Right lobe of liver (tissue), 4 donors: ENCODE measurements around the gene ST8SIA4.

Experiments used
- CTCF ChIP-seq, 4 donors: fragments of 200-600 bp in 3 of 4; fragments of 450-650 bp in 1 of 4; IDR thresholded peaks; one replicate each; pipeline versions ENCODE4 v1.5.1 to v1.8.0; 2016 to 2022; ENCODE audit warnings: antibody characterized with exemption in 4 of 4, mild to moderate bottlenecking in 2 of 4
- POLR2A ChIP-seq: fragments of 450-650 bp; IDR thresholded peaks from one replicate; pipeline ENCODE4 v1.6.1; 2017; ENCODE audit warnings: antibody characterized with exemption, mild to moderate bottlenecking
- donor health status: DM: no; HTN: no; CAD: no.
- donor health status: DM: no; HTN: no; CAD: no.
- donor health status: DM: no; HTN: yes; CAD: no.

- no peak for TF ChIP-seq CTCF (IDR thresholded peaks at IDR 0.05)
- no peak for TF ChIP-seq POLR2A
These were observed 50.1 kb downstream of the ST8SIA4 start for GRCh38 chr5:100852988-100853449.
